Measurements from ENCODE around the gene RETREG1.

RETREG1 gene

GRCh38 chr5:16551628-16552027 is 65.2 kb downstream of the RETREG1 start:
- TF ChIP-seq ZFX (IDR thresholded peaks at IDR 0.05) (no peak), CTCF (conservative IDR thresholded peaks at IDR 0.05) (no peak)
- peak overlapping the region; percentile 23; the same call in 1 of the 2 replicates for H3K27ac ChIP-seq

DNA sequence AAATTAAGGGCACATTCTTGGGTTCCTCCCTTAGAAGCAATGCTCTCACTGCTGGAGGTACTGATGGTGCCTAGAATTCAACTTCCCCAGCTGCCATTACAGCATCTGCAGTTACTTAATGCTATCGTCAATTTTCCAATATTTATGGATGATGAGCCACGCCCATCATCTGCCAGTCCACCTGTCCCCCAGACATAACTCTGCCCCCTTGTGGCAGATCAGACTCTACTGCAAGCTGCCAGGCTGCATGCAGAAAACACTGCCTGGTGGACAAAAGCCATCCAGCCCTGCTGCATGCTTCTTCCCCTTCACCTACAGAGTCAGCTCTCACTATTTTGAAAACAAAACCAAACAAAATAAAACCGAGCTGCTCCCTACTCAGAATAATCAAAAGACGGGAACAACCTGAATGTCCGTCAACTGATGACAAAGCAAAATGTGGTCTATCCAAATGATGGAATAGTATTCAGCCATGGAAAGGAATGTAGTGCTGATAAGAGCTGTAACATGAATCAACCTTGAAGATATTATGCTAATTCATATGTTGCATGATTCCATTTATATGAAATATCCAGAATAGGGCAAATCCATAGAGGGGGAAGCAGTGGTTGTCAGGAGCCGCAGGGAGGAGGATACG is 66.4 kb downstream of the RETREG1 start:
- no peak overlapping the region for H3K27ac ChIP-seq
- TF ChIP-seq ZFX (IDR thresholded peaks at IDR 0.05) = no peak
- TF ChIP-seq CTCF (conservative IDR thresholded peaks at IDR 0.05) = peak; percentile 69

DNA sequence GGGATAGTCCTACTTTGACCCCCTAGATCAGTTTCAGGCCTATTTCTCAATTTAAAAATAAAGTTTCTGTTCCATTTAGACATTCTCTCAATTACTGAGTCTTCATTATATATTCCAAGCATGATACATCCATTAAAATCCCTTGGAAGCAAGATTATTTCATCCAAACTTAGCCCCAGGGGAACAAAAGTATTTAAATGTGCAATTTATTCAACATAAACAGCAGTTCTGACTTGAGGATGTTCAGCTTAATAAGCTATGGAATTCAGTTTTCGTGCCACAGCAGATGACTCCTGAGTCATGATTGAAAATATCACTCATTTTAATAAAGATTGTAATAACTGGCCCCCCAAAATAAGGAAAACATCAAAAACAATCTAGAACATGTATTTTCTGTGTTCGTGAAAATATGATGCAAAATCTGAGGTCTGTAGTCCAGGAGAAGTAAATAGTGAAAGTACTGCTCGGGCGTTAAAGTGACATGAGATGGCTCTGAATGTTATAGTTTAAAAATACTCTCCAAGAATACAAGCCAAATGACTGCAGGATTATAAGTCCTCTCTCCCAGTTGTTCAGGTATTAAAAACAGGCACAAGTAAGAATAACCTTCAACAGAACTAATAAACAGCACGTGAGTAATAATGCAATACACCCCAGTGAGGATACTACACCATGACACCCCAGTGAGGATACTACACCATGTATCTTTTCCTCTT is 67.1 kb downstream of the RETREG1 start:
- no peak overlapping the region for H3K27ac ChIP-seq
- TF ChIP-seq ZFX (IDR thresholded peaks at IDR 0.05) (no peak), CTCF (conservative IDR thresholded peaks at IDR 0.05) (no peak)

DNA sequence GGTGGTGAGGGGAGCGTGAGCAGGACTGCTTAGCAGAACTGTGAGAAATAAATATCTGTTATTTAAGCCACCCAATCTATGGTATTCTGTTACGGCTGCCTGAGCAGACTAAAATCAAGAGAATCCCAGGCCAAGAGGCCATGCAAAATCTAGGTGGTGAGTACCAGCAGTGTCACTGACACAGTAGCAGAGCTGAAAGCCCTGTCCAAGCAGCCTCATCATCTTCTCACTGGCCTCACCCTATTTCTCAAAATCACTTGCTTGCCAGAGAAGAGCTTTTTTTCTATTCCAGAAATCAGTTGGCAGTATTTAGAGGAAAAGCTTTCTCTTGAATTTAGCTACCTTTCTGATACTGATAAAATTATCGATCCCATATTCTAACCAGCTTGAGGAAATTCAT is 68.0 kb downstream of the RETREG1 start:
- peak overlapping the region; percentile 80; the same call in 1 of the 2 replicates for H3K27ac ChIP-seq
- no peak for TF ChIP-seq CTCF (conservative IDR thresholded peaks at IDR 0.05)
- TF ChIP-seq ZFX (IDR thresholded peaks at IDR 0.05) = no peak

DNA sequence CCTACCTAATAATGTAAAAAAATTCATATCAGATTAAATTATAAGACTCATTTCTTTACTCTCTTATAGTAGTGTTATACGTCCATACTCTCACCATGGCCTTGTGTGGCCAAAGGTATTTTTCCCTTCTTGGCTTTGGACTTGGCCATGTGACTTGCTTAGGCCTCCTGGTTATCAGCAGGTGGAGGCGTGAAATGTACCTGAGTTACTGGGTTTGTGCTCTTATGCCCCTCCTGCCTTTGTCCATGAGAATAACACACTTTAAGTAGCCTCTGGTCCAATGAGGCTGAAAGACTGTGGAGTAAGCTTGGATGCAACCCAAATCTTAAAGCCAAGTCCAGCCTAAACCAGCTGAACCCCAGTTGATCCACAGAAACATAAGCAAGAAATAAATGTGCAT is 68.7 kb downstream of the RETREG1 start:
- H3K27ac ChIP-seq = peak overlapping the region; percentile 80; the same call in 1 of the 2 replicates

GRCh38 chr5:16547200-16547842 is 69.5 kb downstream of the RETREG1 start:
- H3K27ac ChIP-seq = peak overlapping the region; percentile 97; the same call in 1 of the 2 replicates
- TF ChIP-seq CTCF (conservative IDR thresholded peaks at IDR 0.05) = no peak
- no peak for TF ChIP-seq ZFX (IDR thresholded peaks at IDR 0.05)

More for the DNA sequence above, 68.7 kb downstream of the RETREG1 start:
- TF ChIP-seq CTCF (conservative IDR thresholded peaks at IDR 0.05) (peak; percentile 21), ZFX (IDR thresholded peaks at IDR 0.05) (no peak)

GRCh38 chr5:16546732-16547131 is 70.1 kb downstream of the RETREG1 start:
- no peak for TF ChIP-seq CTCF (conservative IDR thresholded peaks at IDR 0.05)
- no peak for TF ChIP-seq ZFX (IDR thresholded peaks at IDR 0.05)
- H3K27ac ChIP-seq = peak overlapping the region; percentile 97

All from C4-2B (cell line).